Raji (cell line): ENCODE measurements around the gene CTNNB1.
A peak's percentile ranks its signal among the peaks of the same experiment; 100 is the strongest.

Source experiments
- POLR2A ChIP-seq: IDR thresholded peaks from 2 replicates; pipeline ENCODE4 v1.6.1; 2011; ENCODE audit warnings: low read depth, low read length, control low read depth; ENCODE audit not compliant: insufficient read depth

The CTNNB1 gene

GRCh38 chr3:41198950-41199865, at the start of gene CTNNB1:
CTNNB1 (plus strand) TSS chr3:41199505; CDS start chr3:41224069, 24,564 bp downstream.
- peak; percentile 92 for TF ChIP-seq POLR2A

GRCh38 chr3:41155834-41156233, 43.5 kb upstream of the CTNNB1 start:
- TF ChIP-seq POLR2A: no peak

GRCh38 chr3:41158947-41159346, 40.4 kb upstream of the CTNNB1 start:
- no peak for TF ChIP-seq POLR2A

- TF ChIP-seq POLR2A: no peak
These were observed 39.6 kb upstream of the CTNNB1 start for GRCh38 chr3:41159588-41160189.

GRCh38 chr3:41162541-41162940, 36.8 kb upstream of the CTNNB1 start:
- TF ChIP-seq POLR2A: no peak

- no peak for TF ChIP-seq POLR2A
These were observed 36.3 kb upstream of the CTNNB1 start for GRCh38 chr3:41163006-41163405.

GRCh38 chr3:41163421-41163820, 35.9 kb upstream of the CTNNB1 start:
- no peak for TF ChIP-seq POLR2A

GRCh38 chr3:41164777-41165176, 34.5 kb upstream of the CTNNB1 start:
- TF ChIP-seq POLR2A: no peak

GRCh38 chr3:41167722-41168497, 31.4 kb upstream of the CTNNB1 start:
- TF ChIP-seq POLR2A: no peak

GRCh38 chr3:41169023-41169422, 30.3 kb upstream of the CTNNB1 start:
- no peak for TF ChIP-seq POLR2A

GRCh38 chr3:41173926-41174885, 25.1 kb upstream of the CTNNB1 start:
- no peak for TF ChIP-seq POLR2A

GRCh38 chr3:41175365-41175764, 23.9 kb upstream of the CTNNB1 start:
- TF ChIP-seq POLR2A: no peak

GRCh38 chr3:41176596-41176995, 22.7 kb upstream of the CTNNB1 start:
- no peak for TF ChIP-seq POLR2A

GRCh38 chr3:41178576-41178975, 20.7 kb upstream of the CTNNB1 start:
- no peak for TF ChIP-seq POLR2A

- no peak for TF ChIP-seq POLR2A
These were observed 18.9 kb upstream of the CTNNB1 start for GRCh38 chr3:41180396-41180795.

GRCh38 chr3:41182504-41183059, 16.7 kb upstream of the CTNNB1 start:
- TF ChIP-seq POLR2A: no peak
